Measurements from ENCODE around the gene CYBRD1. TPM values are rescaled to one million over a fixed set of nuclear protein-coding genes. Genes with fewer than 3 reads are reported as not detected.

CYBRD1 gene
- total RNA-seq, 5 donors from 2014 or later (not counting 1 experiment from before 2014, with no cell fraction given): 0.23 to 1.8 (median 1.0) TPM

DNA sequence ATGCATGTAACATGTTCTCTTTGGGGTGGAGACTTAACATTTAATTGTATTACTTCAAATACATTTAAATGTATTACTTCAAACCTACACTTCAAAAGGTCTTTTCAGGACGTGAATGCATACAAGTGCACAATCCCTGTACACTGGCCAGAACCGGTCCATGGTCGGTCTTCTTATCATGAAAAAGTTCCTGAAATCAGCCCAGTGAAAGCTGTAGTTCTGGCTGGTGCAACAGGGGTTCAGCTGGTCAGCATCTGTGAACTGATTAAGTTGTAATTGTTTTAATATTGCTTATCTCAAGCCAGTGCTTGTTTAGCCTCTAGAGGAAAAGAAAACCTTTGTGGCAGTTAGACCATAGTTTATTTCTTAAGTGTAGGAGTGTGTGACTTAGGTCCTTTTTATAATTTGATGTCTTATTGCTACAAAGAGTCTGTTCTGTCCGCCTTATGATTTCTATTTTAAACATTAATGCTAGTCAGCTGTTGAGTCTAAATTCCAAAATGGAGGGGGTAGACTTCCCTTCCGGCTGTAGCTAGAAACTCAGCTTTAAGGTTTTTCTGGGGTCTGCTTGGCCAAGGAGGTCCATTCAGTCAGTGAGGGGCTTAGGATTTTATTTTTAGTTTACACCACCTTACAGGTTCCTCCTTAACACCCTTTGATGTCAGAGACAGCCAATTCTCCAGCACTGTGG is 768 bp upstream of the CYBRD1 start:
- ChIA-PET POLR2A (no interaction called here), CTCF (no interaction called here)
- no peaks in the 10 kb centered on the region for H3K36me3 Mint-ChIP-seq
- Histone ChIP-seq H3K36me3 (ENCODE audit: control insufficient read depth in 2 of 2, extremely low read depth in 1 of 2, insufficient read depth in 1 of 2, low read length in 1 of 2) (no peaks in the 10 kb centered on the region), H3K4me3 (ENCODE audit: control insufficient read depth in 1 of 2, extremely low read depth in 1 of 2, low read length in 1 of 2) (peak overlapping the region in 1 of 2 donors; percentile 92), H3K9me3 (no peaks in the 10 kb centered on the region), H3K27ac (ENCODE audit: low read length) (no peak overlapping the region), H3K4me1 (ENCODE audit: control insufficient read depth in 1 of 2, extremely low read depth in 1 of 2, insufficient read depth in 2 of 2, low read length in 2 of 2) (peaks cover 2 to 20% of the 10 kb centered on the region in 2 experiments), H3K27me3 (replicated peaks in 1 of 2; ENCODE audit: control insufficient read depth in 2 of 2, extremely low read depth in 1 of 2, insufficient read depth in 2 of 2, low read length in 1 of 2) (peaks cover 0 to 29% of the 10 kb centered on the region in 2 experiments)
- peaks cover 9 to 22% (median 16%) of the 10 kb centered on the region in 3 donors for H3K4me1 Mint-ChIP-seq
- ATAC-seq (replicated peaks in 1 of 4): no peak
- WGBS (ENCODE audit: insufficient coverage): 90% methylated on average over 2 of the region's 5 CpGs
- no peaks in the 10 kb centered on the region for H3K9me3 Mint-ChIP-seq
- no peak overlapping the region for H3K27ac Mint-ChIP-seq
- peak overlapping the region; percentile 57 to 79 (median 67) for H3K4me3 Mint-ChIP-seq
- DNase-seq: no peak
- peaks cover 30 to 50% of the 10 kb centered on the region in 2 donors for H3K27me3 Mint-ChIP-seq

DNA sequence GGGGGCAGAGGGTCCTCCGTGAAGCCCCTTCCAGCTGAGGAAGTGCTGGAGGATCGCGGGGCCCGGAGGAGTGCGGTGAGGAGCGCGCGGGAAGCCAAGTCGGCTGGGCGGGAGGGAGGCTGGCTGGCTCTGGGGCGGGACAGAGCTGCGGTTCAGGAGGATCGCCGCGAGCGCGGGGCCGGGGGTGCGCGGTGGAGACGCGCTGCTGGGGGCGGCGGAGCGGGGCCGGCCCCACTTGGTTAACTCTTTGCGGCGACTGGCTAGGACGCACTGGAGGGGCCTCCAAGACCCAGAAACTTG is 464 bp downstream of the CYBRD1 start:
- H3K4me3 ChIP-seq (ENCODE audit: control insufficient read depth in 1 of 2, extremely low read depth in 1 of 2, low read length in 1 of 2): peak overlapping the region; percentile 27 to 92
- peak in 1 of 35 experiments; percentile 2 for DNase-seq
- peak in 1 of 4 experiments; percentile 20 for ATAC-seq (replicated peaks in 1 of 4)
- H3K27me3 Mint-ChIP-seq: peaks cover 34 to 53% of the 10 kb centered on the region in 2 donors
- POLR2A ChIA-PET: interaction anchor here in 1 of 2 donors (0.5 kb wide), 1 partner anchor 644 kb away, joined by 3 read pairs; no protein-coding TSS in a partner anchor
- under 1% methylated on average over 29 of the region's 29 CpGs for WGBS (ENCODE audit: insufficient coverage)
- no peaks in the 10 kb centered on the region for H3K9me3 ChIP-seq
- peak overlapping the region; percentile 70 to 79 (median 76) for H3K4me3 Mint-ChIP-seq
- peaks cover 0 to 29% of the 10 kb centered on the region in 2 experiments for H3K27me3 ChIP-seq (replicated peaks in 1 of 2; ENCODE audit: control insufficient read depth in 2 of 2, extremely low read depth in 1 of 2, insufficient read depth in 2 of 2, low read length in 1 of 2)
- peaks cover 9 to 22% (median 16%) of the 10 kb centered on the region in 3 donors for H3K4me1 Mint-ChIP-seq
- H3K4me1 ChIP-seq (ENCODE audit: control insufficient read depth in 1 of 2, extremely low read depth in 1 of 2, insufficient read depth in 2 of 2, low read length in 2 of 2): peaks cover 2 to 20% of the 10 kb centered on the region in 2 experiments
- no peaks in the 10 kb centered on the region for H3K36me3 Mint-ChIP-seq
- CTCF ChIA-PET: no interaction called here
- no peak overlapping the region for H3K27ac Mint-ChIP-seq
- H3K36me3 ChIP-seq (ENCODE audit: control insufficient read depth in 2 of 2, extremely low read depth in 1 of 2, insufficient read depth in 1 of 2, low read length in 1 of 2): no peaks in the 10 kb centered on the region
- H3K27ac ChIP-seq (ENCODE audit: low read length): no peak overlapping the region
- no peaks in the 10 kb centered on the region for H3K9me3 Mint-ChIP-seq

- Histone ChIP-seq H3K4me1 (ENCODE audit: control insufficient read depth in 1 of 2, extremely low read depth in 1 of 2, insufficient read depth in 2 of 2, low read length in 2 of 2) (peaks cover 2 to 20% of the 10 kb centered on the region in 2 experiments), H3K4me3 (ENCODE audit: control insufficient read depth in 1 of 2, extremely low read depth in 1 of 2, low read length in 1 of 2) (peak overlapping the region; percentile 27 to 92), H3K27ac (ENCODE audit: low read length) (no peak overlapping the region), H3K36me3 (ENCODE audit: control insufficient read depth in 2 of 2, extremely low read depth in 1 of 2, insufficient read depth in 1 of 2, low read length in 1 of 2) (no peaks in the 10 kb centered on the region), H3K27me3 (replicated peaks in 1 of 2; ENCODE audit: control insufficient read depth in 2 of 2, extremely low read depth in 1 of 2, insufficient read depth in 2 of 2, low read length in 1 of 2) (peaks cover 0 to 29% of the 10 kb centered on the region in 2 experiments), H3K9me3 (no peaks in the 10 kb centered on the region)
- ATAC-seq (replicated peaks in 1 of 4): peak in 3 of 4 experiments; percentile 23 to 31 (median 30)
- 2% methylated on average over 53 of the region's 62 CpGs for WGBS (ENCODE audit: insufficient coverage)
- POLR2A ChIA-PET: no interaction called here
- Mint-ChIP-seq H3K9me3 (no peaks in the 10 kb centered on the region), H3K36me3 (no peaks in the 10 kb centered on the region), H3K4me3 (peak overlapping the region; percentile 70 to 79 (median 76)), H3K27me3 (peaks cover 36 to 55% of the 10 kb centered on the region in 2 donors), H3K27ac (no peak overlapping the region), H3K4me1 (peaks cover 9 to 22% (median 16%) of the 10 kb centered on the region in 3 donors)
- CTCF ChIA-PET: no interaction called here
- peak in 1 of 35 experiments; percentile 5 for DNase-seq
Measured at GRCh38 chr2:171523088-171524017, 1.1 kb downstream of the CYBRD1 start.

DNA sequence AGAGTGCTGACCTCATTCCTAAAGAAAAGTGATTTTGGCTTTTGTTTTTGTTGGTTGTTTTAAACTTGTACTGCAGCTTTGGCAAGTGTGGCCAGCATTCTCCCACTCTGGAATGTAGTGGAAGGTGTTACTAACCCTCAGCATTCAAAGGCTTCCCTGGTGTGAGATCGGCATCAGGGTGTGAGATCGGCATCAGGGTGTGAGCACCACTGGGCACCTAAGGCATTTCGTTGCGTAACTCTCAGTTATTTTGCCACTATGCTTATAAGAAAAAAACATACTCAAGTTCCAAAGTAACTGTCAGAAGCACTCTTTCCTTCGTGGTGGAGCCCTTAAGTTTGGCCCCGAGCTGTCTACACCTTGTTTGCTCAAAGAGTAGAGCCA is 1.7 kb downstream of the CYBRD1 start:
- Histone ChIP-seq H3K27me3 (replicated peaks in 1 of 2; ENCODE audit: control insufficient read depth in 2 of 2, extremely low read depth in 1 of 2, insufficient read depth in 2 of 2, low read length in 1 of 2) (peaks cover 0 to 29% of the 10 kb centered on the region in 2 experiments), H3K4me3 (ENCODE audit: control insufficient read depth in 1 of 2, extremely low read depth in 1 of 2, low read length in 1 of 2) (no peak overlapping the region), H3K9me3 (no peaks in the 10 kb centered on the region), H3K4me1 (ENCODE audit: control insufficient read depth in 1 of 2, extremely low read depth in 1 of 2, insufficient read depth in 2 of 2, low read length in 2 of 2) (peaks cover 2 to 20% of the 10 kb centered on the region in 2 experiments), H3K27ac (ENCODE audit: low read length) (no peak overlapping the region), H3K36me3 (ENCODE audit: control insufficient read depth in 2 of 2, extremely low read depth in 1 of 2, insufficient read depth in 1 of 2, low read length in 1 of 2) (no peaks in the 10 kb centered on the region)
- ATAC-seq (replicated peaks in 1 of 4) (no peak), DNase-seq (no peak)
- Mint-ChIP-seq H3K36me3 (no peaks in the 10 kb centered on the region), H3K27me3 (peaks cover 38 to 55% of the 10 kb centered on the region in 2 donors), H3K9me3 (no peaks in the 10 kb centered on the region), H3K27ac (no peak overlapping the region), H3K4me3 (peak overlapping the region; percentile 39 to 79 (median 43)), H3K4me1 (peaks cover 9 to 22% (median 16%) of the 10 kb centered on the region in 3 donors)
- POLR2A ChIA-PET: no interaction called here
- WGBS (ENCODE audit: insufficient coverage): 90% methylated on average over 2 of the region's 6 CpGs
- CTCF ChIA-PET: no interaction called here

GRCh38 chr2:171529914-171530313 is 7.6 kb downstream of the CYBRD1 start:
- POLR2A ChIA-PET: no interaction called here
- Mint-ChIP-seq H3K9me3 (peaks cover 0 to 7% (median 4%) of the 10 kb centered on the region in 3 donors), H3K36me3 (peaks cover 4% of the 10 kb centered on the region), H3K27ac (no peak overlapping the region), H3K4me3 (no peak overlapping the region), H3K4me1 (no peaks in the 10 kb centered on the region), H3K27me3 (peaks cover 26 to 33% of the 10 kb centered on the region in 2 donors)
- no peak for ATAC-seq (replicated peaks in 1 of 4)
- Histone ChIP-seq H3K36me3 (ENCODE audit: control insufficient read depth in 2 of 2, extremely low read depth in 1 of 2, insufficient read depth in 1 of 2, low read length in 1 of 2) (no peaks in the 10 kb centered on the region), H3K4me1 (ENCODE audit: control insufficient read depth in 1 of 2, extremely low read depth in 1 of 2, insufficient read depth in 2 of 2, low read length in 2 of 2) (no peaks in the 10 kb centered on the region), H3K9me3 (no peaks in the 10 kb centered on the region), H3K27me3 (replicated peaks in 1 of 2; ENCODE audit: control insufficient read depth in 2 of 2, extremely low read depth in 1 of 2, insufficient read depth in 2 of 2, low read length in 1 of 2) (peaks cover 0 to 8% of the 10 kb centered on the region in 2 experiments), H3K27ac (ENCODE audit: low read length) (no peak overlapping the region), H3K4me3 (ENCODE audit: control insufficient read depth in 1 of 2, extremely low read depth in 1 of 2, low read length in 1 of 2) (no peak overlapping the region)
- CTCF ChIA-PET: interaction anchor here in 1 of 2 donors (0.6 to 0.8 kb wide), 3 partner anchors 18 to 1910 kb away, joined by 3 to 15 read pairs (median 3); no protein-coding TSS in a partner anchor
- WGBS (ENCODE audit: insufficient coverage): no CpG with 5 or more reads among the region's 1 CpG
- DNase-seq: no peak

DNA sequence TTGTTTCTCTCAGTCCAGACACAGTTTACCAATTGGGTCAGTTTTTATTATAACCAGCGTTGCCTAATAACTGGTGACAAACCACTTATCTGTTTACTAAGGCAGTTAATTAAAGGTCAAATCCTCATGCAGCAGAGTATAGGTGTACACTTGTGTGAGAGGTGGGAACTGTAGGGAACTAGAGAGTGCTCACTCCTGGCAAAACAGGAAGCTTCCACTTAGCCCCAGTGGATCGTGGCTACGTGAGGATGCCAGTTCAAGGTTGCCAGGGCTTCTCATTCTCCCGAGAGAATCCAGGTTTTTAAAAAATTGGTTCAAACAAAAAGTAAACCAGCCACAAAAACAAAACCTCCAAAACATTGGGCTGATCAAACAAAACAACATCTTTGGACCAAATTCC is 8.1 kb downstream of the CYBRD1 start:
- Mint-ChIP-seq H3K27me3 (peaks cover 25 to 31% of the 10 kb centered on the region in 2 donors), H3K4me1 (no peaks in the 10 kb centered on the region), H3K4me3 (no peak overlapping the region), H3K27ac (no peak overlapping the region), H3K9me3 (peaks cover 0 to 7% (median 4%) of the 10 kb centered on the region in 3 donors), H3K36me3 (peaks cover 4% of the 10 kb centered on the region)
- no peaks in the 10 kb centered on the region for H3K9me3 ChIP-seq
- ChIA-PET CTCF (interaction anchor here in 1 of 2 donors (0.6 to 0.8 kb wide), 3 partner anchors 24 to 1910 kb away, joined by 3 to 5 read pairs (median 3); no protein-coding TSS in a partner anchor), POLR2A (no interaction called here)
- no peaks in the 10 kb centered on the region for H3K36me3 ChIP-seq (ENCODE audit: control insufficient read depth in 2 of 2, extremely low read depth in 1 of 2, insufficient read depth in 1 of 2, low read length in 1 of 2)
- no peak overlapping the region for H3K4me3 ChIP-seq (ENCODE audit: control insufficient read depth in 1 of 2, extremely low read depth in 1 of 2, low read length in 1 of 2)
- ATAC-seq (replicated peaks in 1 of 4) (no peak), DNase-seq (no peak)
- H3K4me1 ChIP-seq (ENCODE audit: control insufficient read depth in 1 of 2, extremely low read depth in 1 of 2, insufficient read depth in 2 of 2, low read length in 2 of 2): no peaks in the 10 kb centered on the region
- no peak overlapping the region for H3K27ac ChIP-seq (ENCODE audit: low read length)
- H3K27me3 ChIP-seq (replicated peaks in 1 of 2; ENCODE audit: control insufficient read depth in 2 of 2, extremely low read depth in 1 of 2, insufficient read depth in 2 of 2, low read length in 1 of 2): peaks cover 0 to 6% of the 10 kb centered on the region in 2 experiments
- WGBS (ENCODE audit: insufficient coverage): 100% methylated on average over 1 of the region's 4 CpGs
